Measurements from ENCODE around the gene BLM. TPM values are rescaled to one million over a fixed set of nuclear protein-coding genes. Genes with fewer than 3 reads are reported as not detected.

The BLM gene
- total and polyA plus RNA-seq, 2 of the 4 experiments (the other 2 are of a cell fraction): 2.5 to 6.5 TPM

- ATAC-seq (ENCODE audit: low read depth): no peak
- Histone ChIP-seq H2BK20ac (ENCODE audit: low read depth, low read length) (no peak overlapping the region), H3K23ac (ENCODE audit: low read depth, low read length) (no peak overlapping the region), H4K20me1 (ENCODE audit: insufficient read depth, low read length) (no peaks in the 10 kb centered on the region), H2BK5ac (ENCODE audit: low read depth, low read length, poor library complexity, severe bottlenecking) (no peak overlapping the region), H2BK15ac (ENCODE audit: low read depth, low read length) (no peak overlapping the region), H3K4ac (ENCODE audit: low read depth, low read length) (no peak overlapping the region), H3K27ac (ENCODE audit: insufficient read depth, low read length) (no peak overlapping the region), H4K91ac (ENCODE audit: insufficient read depth, low read depth, low read length) (no peak overlapping the region), H2AK9ac (replicated peaks; ENCODE audit: low read depth, low read length, poor library complexity) (no peak overlapping the region), H3K4me3 (ENCODE audit: insufficient read depth, low read depth, low read length) (no peak overlapping the region), H4K8ac (ENCODE audit: low read depth in 2 of 2, low read length in 2 of 2) (no peak overlapping the region), H3K56ac (ENCODE audit: extremely low read depth, insufficient read depth, low read length) (no peak overlapping the region), H3K79me1 (ENCODE audit: low read depth in 1 of 2, low read length in 2 of 2) (no peaks in the 10 kb centered on the region), H3K9me1 (ENCODE audit: insufficient read depth, low read length) (peaks cover 3% of the 10 kb centered on the region; the same call in 1 of the 2 replicates), H3K18ac (ENCODE audit: low read depth, low read length) (no peak overlapping the region), H3K36me3 (ENCODE audit: control insufficient read depth, insufficient read depth, low read length) (no peaks in the 10 kb centered on the region), H2AFZ (replicated peaks; ENCODE audit: low read length, poor library complexity) (no peak overlapping the region), H3K9me3 (ENCODE audit: control insufficient read depth, insufficient read depth, low read length) (no peaks in the 10 kb centered on the region), H2BK120ac (ENCODE audit: low read depth, low read length) (no peak overlapping the region), H3K9ac (ENCODE audit: low read depth, low read length) (no peak overlapping the region), H3K27me3 (ENCODE audit: control insufficient read depth, insufficient read depth, low read length) (peaks cover 3% of the 10 kb centered on the region; the same call in 1 of the 2 replicates), H4K5ac (ENCODE audit: low read depth, low read length) (no peak overlapping the region), H2AK5ac (ENCODE audit: low read depth, low read length) (no peak overlapping the region), H3K14ac (replicated peaks; ENCODE audit: low read depth, low read length) (no peak overlapping the region), H3K4me1 (ENCODE audit: control insufficient read depth, insufficient read depth, low read length) (peaks cover 4% of the 10 kb centered on the region; the same call in 1 of the 2 replicates), H3K4me2 (ENCODE audit: low read depth, low read length) (no peak overlapping the region)
- TF ChIP-seq RFX5 (IDR thresholded peaks at IDR 0.05; ENCODE audit: low read depth, low read length) (no peak), FOS (IDR thresholded peaks at IDR 0.05; ENCODE audit: low read depth, low read length) (no peak), MAFK (IDR thresholded peaks at IDR 0.05; ENCODE audit: low read depth, low read length) (no peak), RCOR1 (IDR thresholded peaks at IDR 0.05; ENCODE audit: insufficient replicate concordance, low read length) (no peak), MXI1 (IDR thresholded peaks at IDR 0.05; ENCODE audit: borderline replicate concordance, low read depth, low read length) (no peak), SMC3 (IDR thresholded peaks at IDR 0.05; ENCODE audit: low read depth, low read length) (no peak), CEBPB (IDR thresholded peaks at IDR 0.05; ENCODE audit: low read depth, low read length) (no peak), NFE2L2 (IDR thresholded peaks at IDR 0.05; ENCODE audit: low read depth, low read length) (no peak), RAD21 (IDR thresholded peaks at IDR 0.05; ENCODE audit: low read length) (no peak)
- no TSS peak for BruUV-seq (replicated peaks)
- in situ Hi-C loops (cut with MboI; ENCODE audit: low sequenced_read_pairs): no loop called here
- intact Hi-C loops (cut with micrococcal nuclease): no loop called here
- DNase-seq: no peak
- dilution Hi-C loops (cut with HindIII; ENCODE audit: low sequenced_read_pairs, unreplicated experiment): no loop called here
- ChIA-PET POLR2A (ENCODE audit: unreplicated experiment) (no interaction called here), CTCF (interaction anchor here (0.6 kb wide), 1 partner anchor 27 kb away, joined by 3 read pairs; no protein-coding TSS in a partner anchor)
- WGBS, 2 experiments (ENCODE audit: extremely low coverage in 2 of 2, insufficient read length in 1 of 2): 89% methylated on average over 2 of the region's 14 CpGs; no CpG with 5 or more reads in 1 of the 2 experiments
Observed at GRCh38 chr15:90817117-90818057, 100.2 kb downstream of the BLM start.
